GM18907 (cell line): ENCODE data around the gene SNCB.

Source experiments
- ATAC-seq: cut with Tn5 transposase; IDR thresholded peaks from one replicate; pipeline ENCODE4 v1.9.1; 2021; ENCODE audit warnings: mild to moderate bottlenecking, moderate library complexity; ENCODE audit not compliant: unreplicated experiment

The SNCB gene

GRCh38 chr5:176629853-176630680 is at the start of gene SNCB, which contains the start of gene EIF4E1B:
Gene SNCB (minus strand): TSS chr5:176630534. CDS start chr5:176629654, 880 bp downstream.
Gene EIF4E1B (plus strand): TSS chr5:176630675. CDS start chr5:176642788, 12,113 bp downstream.
- peak; percentile 77 for ATAC-seq

GRCh38 chr5:176679365-176680225 is 49.3 kb upstream of the SNCB start:
- ATAC-seq: no peak

- ATAC-seq: no peak
These were observed 48.2 kb upstream of the SNCB start for GRCh38 chr5:176678584-176678983.

GRCh38 chr5:176677209-176677939 is 47.0 kb upstream of the SNCB start:
- ATAC-seq: no peak

- peak; percentile 75 for ATAC-seq
These were observed 46.1 kb upstream of the SNCB start for GRCh38 chr5:176676361-176676824.

- ATAC-seq: no peak
These were observed 45.5 kb upstream of the SNCB start for GRCh38 chr5:176675676-176676360.

GRCh38 chr5:176674799-176675198 is 44.5 kb upstream of the SNCB start:
- ATAC-seq: no peak

GRCh38 chr5:176673651-176674583 is 43.6 kb upstream of the SNCB start:
- no peak for ATAC-seq

GRCh38 chr5:176671890-176672747 is 41.8 kb upstream of the SNCB start:
- ATAC-seq: no peak

- ATAC-seq: no peak
These were observed 41.1 kb upstream of the SNCB start for GRCh38 chr5:176671399-176671798.

- ATAC-seq: no peak
These were observed 40.1 kb upstream of the SNCB start for GRCh38 chr5:176670449-176670848.

GRCh38 chr5:176667637-176668036 is 37.3 kb upstream of the SNCB start:
- no peak for ATAC-seq

GRCh38 chr5:176665517-176665916 is 35.2 kb upstream of the SNCB start:
- ATAC-seq: no peak

- no peak for ATAC-seq
These were observed 34.6 kb upstream of the SNCB start for GRCh38 chr5:176664886-176665285.

- no peak for ATAC-seq
These were observed 34.1 kb upstream of the SNCB start for GRCh38 chr5:176664479-176664878.

GRCh38 chr5:176663566-176663965 is 33.2 kb upstream of the SNCB start:
- no peak for ATAC-seq

GRCh38 chr5:176662371-176663333 is 32.3 kb upstream of the SNCB start:
- ATAC-seq: no peak
